ENCODE data around the gene PCBP1.
A peak's percentile ranks its signal among the peaks of the same experiment; 100 is the strongest.
"Not testable (repeated sequence)": the region's sequence is repeated elsewhere in the genome, so short reads cannot be mapped to it uniquely, and the experiment has no call there.

Gene PCBP1

GRCh38 chr2:70083344-70084156 is 3.7 kb upstream of the PCBP1 start:
- peak; percentile 46 to 48 for DNase-seq

- peak; percentile 82 to 83 for DNase-seq
Observed at GRCh38 chr2:70084973-70085710, 2.1 kb upstream of the PCBP1 start.

DNA sequence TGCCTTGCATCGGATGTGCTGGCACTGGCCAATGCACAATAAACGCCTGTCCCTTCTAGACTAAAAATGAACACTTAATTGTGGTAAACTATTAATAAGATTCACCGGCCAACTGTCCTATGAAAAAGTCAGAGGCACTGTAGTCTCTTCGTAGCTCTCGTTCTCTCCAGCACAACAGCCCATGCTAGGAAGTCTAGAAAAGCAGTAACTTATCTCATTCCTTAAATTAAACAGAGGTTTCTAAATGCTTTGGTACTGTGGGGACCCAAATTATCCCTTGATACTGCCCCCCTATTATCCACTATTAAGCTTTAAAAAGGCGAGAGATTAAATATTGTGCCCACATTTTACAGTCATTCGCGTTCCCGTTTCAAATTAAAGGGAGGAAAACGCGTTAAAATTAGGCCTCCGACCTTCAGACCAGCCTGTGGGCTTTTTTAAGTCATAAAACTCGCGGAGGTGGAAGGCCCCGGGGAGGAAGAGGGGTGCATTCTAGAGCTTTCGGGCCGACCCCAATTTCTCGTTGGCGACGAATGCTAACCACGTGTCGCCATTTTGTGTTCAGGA is 1.5 kb upstream of the PCBP1 start:
- peak in 1 of 2 donors; percentile 53 for DNase-seq

DNA sequence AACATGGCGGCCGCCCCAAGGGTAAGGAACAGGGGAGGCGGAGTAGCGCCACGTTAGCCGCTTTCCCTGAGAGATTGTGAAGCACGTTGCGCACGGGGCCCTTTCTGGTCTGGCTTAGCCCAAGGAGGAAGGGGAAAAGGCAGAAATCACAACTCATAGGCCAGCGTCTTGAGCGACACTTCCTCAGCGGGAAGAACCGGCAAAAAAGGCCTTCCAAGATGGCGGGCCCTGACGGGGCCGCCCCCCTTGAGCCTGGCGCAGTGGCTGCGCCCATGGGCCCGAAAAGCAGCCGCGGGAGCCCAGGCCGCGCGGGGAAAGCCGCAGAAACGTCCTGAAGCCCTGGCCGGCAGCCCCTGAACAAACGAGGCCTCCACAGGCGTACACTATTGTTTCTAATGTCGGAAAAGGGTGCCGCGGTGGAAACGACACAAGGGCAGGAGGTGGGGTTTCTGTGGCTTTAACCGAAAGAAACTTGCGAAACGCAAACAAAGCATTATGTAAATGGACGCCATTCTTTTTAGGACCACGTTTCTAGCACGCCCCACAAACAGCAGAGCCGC is 919 bp upstream of the PCBP1 start:
- peak; percentile 83 to 90 for DNase-seq

DNA sequence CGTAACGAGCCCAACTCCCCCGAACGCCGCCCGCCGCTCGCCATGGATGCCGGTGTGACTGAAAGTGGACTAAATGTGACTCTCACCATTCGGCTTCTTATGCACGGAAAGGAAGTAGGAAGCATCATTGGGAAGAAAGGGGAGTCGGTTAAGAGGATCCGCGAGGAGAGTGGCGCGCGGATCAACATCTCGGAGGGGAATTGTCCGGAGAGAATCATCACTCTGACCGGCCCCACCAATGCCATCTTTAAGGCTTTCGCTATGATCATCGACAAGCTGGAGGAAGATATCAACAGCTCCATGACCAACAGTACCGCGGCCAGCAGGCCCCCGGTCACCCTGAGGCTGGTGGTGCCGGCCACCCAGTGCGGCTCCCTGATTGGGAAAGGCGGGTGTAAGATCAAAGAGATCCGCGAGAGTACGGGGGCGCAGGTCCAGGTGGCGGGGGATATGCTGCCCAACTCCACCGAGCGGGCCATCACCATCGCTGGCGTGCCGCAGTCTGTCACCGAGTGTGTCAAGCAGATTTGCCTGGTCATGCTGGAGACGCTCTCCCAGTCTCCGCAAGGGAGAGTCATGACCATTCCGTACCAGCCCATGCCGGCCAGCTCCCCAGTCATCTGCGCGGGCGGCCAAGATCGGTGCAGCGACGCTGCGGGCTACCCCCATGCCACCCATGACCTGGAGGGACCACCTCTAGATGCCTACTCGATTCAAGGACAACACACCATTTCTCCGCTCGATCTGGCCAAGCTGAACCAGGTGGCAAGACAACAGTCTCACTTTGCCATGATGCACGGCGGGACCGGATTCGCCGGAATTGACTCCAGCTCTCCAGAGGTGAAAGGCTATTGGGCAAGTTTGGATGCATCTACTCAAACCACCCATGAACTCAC is 673 bp downstream of the PCBP1 start:
- DNase-seq, result peak; percentile 62 to 67

- no peak for DNase-seq
Observed at GRCh38 chr2:70088598-70089219, 1.4 kb downstream of the PCBP1 start.

DNA sequence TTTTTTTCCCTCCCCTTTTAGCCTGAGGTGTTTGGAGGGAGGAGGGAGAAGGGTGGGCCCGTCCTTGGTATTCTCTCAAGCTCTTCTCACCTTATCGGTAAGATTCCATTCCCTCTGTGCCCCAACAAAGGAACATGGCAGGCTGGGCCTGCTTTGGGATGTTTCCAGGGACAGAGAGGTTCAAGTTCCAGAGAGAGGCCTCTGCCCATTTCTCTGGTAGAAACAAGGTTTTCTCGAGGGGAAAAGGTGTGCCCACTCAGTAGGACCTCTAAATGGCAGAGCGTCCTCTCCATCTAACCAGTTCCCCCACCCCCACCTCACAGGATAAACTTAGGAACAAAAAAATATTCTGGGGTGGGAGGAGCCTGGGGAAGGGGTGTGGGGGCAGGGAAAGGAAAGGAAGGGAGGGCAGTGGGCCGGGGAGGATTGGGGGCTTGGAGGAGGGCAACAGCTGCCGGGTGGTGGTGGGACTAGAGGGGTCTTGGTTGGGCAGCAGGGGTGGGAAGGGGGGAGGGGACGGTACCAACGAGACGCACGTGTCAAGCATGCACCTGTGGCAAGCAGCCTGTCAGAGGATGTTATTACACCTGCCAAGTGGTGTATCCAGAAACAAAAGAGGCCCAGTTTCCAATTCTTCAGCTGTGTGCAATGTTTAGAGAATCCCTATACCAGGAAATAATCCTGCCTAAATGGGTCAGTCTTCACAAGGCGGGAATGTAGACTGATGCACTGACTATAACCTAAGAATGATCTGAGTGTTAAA is 2.1 kb downstream of the PCBP1 start:
- peak; percentile 41 to 47 for DNase-seq

DNA sequence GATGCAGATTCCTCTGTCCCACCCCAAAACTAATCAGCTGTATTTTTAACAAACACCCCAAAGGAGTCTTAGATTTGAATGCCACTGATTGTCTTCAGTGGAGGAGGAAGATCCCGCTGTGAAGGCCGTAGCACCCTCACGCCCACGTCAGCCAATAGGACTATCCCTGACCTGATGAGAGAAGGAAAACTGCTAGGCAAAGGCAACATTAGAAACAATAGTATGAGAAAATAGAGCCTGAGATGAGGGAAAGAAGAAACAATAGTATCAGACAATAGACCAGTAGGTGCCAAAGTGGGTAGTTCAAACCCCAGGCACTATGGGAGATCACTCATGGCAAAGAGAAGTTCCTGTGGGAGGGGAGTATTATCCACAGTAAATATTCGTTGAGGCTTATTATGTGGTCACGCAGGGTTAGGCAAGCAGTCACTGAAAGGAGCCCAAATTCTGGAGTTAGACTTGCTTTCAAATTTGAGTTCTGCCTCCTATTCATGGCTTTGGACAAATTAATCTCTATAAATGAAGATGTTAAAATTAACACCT is 2.8 kb downstream of the PCBP1 start:
- DNase-seq, result no peak

DNA sequence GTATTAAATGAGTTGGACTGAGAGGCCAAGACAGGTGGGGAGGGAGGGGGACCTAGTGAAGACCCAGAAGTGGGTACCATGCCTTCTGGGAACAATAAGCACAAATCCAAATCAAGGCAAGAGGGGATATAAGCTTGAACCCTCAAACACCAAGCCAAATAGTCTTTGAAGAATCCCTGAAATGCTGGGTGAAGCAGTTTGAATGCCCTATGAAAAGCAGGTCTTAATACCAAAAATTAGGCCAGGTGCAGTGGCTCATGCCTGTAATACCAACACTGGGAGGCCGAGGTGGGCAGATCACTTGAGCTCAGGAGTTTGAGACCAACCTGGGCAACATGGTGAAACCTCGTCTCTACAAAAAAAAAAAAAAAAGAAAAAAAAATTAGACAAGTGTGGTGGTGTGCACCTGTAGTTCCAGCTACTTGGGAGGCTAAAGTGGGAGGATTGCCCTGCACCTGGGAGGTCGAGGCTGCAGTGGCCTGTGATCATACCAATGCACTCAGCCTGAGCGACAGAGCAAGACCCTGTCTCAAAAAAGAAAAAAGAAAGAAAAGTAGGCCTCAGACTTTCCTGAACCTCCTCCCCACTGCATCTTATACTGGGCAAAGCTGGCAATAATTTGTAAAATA is 3.5 kb downstream of the PCBP1 start:
- DNase-seq, result no peak

DNA sequence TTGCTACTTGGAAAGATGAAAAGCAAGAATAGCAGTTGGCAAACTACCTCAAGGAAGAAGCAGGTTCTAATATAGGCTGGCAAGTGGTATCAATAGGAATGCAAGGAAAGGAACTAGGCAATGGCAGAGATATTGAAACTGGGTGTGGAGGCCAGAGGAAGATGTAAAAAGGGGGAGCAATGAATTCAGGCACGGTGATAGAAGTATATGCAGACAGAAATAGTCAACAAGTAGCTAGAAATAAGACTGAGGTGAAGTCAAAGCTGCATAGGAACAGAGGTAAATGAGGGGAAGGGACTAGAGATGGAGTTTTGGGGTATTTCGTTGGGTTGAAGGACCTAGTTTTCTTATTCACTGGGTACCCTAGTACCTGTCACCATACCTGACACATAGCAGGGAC is 4.1 kb downstream of the PCBP1 start:
- no peak for DNase-seq

- peak in 1 of 2 donors; percentile 47 for DNase-seq
Observed at GRCh38 chr2:70091816-70092215, 4.5 kb downstream of the PCBP1 start.

GRCh38 chr2:70092576-70093243 is 5.4 kb downstream of the PCBP1 start:
- not testable (repeated sequence) for DNase-seq

- peak in 1 of 2 donors; percentile 19 for DNase-seq
Observed at GRCh38 chr2:70094171-70094977, 7.1 kb downstream of the PCBP1 start.

DNA sequence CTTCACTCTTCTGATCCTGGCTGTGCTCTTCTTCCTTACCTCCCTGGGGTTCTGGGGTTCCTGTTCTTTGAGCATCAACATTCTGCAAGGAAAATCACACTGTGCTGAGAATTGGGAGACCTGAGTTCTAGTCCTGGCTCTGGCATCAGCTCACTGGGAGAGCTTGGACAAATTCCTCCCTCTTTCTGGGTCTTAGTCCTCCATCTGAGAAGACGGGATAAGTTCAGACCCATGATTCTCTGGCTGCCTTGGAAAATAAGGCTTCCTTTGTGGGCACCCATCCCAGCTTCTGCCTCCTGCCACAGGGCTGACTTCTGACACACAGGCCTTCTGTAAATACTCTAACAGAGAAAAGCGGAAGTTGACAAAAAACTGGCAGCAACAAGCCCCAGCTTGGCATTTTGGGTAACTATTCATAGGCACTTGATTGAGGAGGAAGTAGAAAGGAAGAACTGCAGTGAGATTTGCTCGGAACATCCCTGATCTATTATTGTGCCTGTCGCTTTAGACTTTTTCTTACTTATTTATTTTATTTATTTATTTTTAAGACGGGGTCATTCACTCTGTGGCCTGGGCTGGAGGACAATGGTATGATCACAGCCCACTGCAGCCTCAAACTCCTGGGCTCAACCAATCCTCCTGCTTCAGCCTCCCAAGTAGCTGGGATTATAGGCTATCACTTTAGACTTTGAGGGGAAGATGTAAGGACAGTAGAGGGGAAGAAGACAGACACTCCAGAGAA is 7.9 kb downstream of the PCBP1 start:
- DNase-seq, result peak; percentile 83 to 84

DNA sequence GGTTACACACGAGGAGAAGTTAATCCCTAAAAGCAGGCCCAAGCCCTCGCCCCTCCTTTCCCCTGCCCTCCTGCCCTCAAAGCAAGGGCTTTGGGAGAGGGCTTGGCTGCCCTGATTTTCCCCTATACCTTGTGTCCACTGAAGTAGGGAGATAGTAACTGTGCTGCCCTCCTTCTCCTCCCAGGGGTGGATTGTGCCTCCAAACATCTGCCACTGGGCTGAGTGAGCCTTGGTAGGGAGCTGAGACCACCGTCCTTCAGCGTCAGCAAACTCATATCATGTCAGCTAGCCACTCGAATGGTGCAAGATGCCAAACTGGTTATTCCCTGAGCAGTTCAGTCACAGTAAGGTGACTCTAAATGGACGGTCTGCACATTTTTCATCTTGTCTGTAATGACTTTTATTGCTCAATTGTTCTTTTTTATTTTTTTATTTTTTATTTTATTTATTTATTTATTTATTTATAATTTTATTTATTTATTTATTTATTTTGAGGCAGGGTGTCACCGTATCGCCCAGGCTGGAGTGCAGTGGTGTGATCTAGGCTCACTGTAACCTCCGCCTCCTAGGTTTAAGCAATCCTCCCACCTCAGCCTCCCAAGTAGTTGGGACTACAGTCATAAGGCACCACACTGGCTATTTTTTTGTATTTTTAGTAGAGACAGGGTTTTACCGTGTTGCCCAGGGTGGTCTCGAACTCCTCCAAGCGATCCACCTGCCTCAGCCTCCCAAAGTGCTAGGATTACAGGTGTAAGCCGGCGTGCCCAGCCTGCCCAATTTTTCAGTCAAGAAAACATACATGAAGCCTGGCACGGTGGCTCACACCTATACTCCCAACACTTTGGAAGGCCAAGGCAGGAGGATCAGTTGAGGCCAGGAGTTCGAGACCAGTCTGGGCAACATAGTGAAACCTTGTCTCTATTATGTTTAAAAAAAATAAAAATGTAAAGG is 8.7 kb downstream of the PCBP1 start:
- no peak for DNase-seq

DNA sequence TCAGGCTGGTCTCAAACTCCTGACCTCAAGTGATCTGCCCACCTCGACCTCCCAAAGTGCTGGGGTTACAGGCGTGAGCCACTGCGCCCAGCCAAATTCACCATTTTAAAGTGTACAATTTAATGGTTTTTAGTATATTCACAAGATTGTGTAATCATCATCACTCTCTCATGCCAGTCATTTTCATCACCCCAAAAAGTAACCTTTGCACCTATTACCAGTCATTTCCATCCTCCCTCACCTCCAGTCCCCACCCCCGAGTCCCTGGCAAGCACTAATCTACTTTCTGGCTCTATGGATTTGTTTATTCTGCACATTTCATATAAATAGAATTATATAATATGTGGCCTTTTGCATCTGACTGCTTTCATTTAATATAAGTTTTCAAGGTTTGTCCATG is 10.8 kb downstream of the PCBP1 start:
- no peak for DNase-seq

DNA sequence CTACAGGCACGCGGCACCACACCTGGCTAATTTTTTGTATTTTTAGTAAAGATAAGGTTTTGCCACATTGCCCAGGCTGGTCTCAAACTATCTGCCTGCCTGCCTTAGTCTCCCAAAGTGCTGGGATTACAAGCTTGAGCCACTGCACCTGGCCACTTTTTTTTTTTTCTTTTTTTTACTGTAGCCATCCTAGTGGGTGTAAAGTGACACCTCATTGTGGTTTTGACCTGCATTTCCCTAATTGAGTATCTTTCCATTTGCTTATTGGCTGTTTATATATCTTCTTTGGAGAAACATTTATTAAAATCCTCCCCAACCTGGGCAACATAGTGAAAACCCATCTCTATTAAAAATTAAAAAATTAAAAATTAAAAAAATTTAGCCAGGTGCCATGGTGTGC is 12.0 kb downstream of the PCBP1 start:
- DNase-seq, result no peak
